Right lobe of liver (tissue), 6 donors: ENCODE data around the gene IFT43. TPM values are rescaled to one million over a fixed set of nuclear protein-coding genes. Genes with fewer than 3 reads are reported as not detected.
A peak's percentile ranks its signal among the peaks of the same experiment; 100 is the strongest.

Experiments used
- ATAC-seq, 4 donors: fragments of 200-7000 bp; cut with Tn5 transposase; one replicate each; pipeline ENCODE4 v1.9.1; 2020; ENCODE audit warnings: mild to moderate bottlenecking in 4 of 4, moderate library complexity in 4 of 4
- DNase-seq, 3 donors: peaks; one replicate each; pipeline ENCODE4 v3.0.0-alpha.2; 2020
- H3K27ac ChIP-seq, 3 donors: fragments of 200-600 bp; one replicate each; pipeline ENCODE4 v1.8.0; 2022
- H3K27me3 ChIP-seq, 2 donors: fragments of 200-600 bp; one replicate each; pipeline ENCODE4 v1.8.0; 2022
- H3K36me3 ChIP-seq, 4 donors: fragments of 200-600 bp; sonication (generic) in 1 of 4; one replicate each; pipeline versions ENCODE4 v1.5.1 to v1.8.0; 2017 to 2022; ENCODE audit warnings: control low read depth in 1 of 4
- H3K4me1 ChIP-seq, 4 donors: fragments of 200-600 bp; sonication (generic) in 1 of 4; one replicate each; pipeline versions ENCODE4 v1.5.1 to v1.8.0; 2017 to 2022; ENCODE audit warnings: control low read depth in 1 of 4
- H3K4me3 ChIP-seq, 3 donors: fragments of 200-600 bp; one replicate each; pipeline ENCODE4 v1.8.0; 2022
- H3K9me3 ChIP-seq, 4 donors: fragments of 200-600 bp; sonication (generic) in 1 of 4; one replicate each; pipeline versions ENCODE4 v1.5.1 to v1.8.0; 2017 to 2022; ENCODE audit warnings: control low read depth in 1 of 4
- CTCF ChIP-seq, 4 donors: fragments of 200-600 bp in 3 of 4; fragments of 450-650 bp in 1 of 4; IDR thresholded peaks; one replicate each; pipeline versions ENCODE4 v1.5.1 to v1.8.0; 2016 to 2022; ENCODE audit warnings: antibody characterized with exemption in 4 of 4, mild to moderate bottlenecking in 2 of 4
- POLR2A ChIP-seq: fragments of 450-650 bp; IDR thresholded peaks from one replicate; pipeline ENCODE4 v1.6.1; 2017; ENCODE audit warnings: antibody characterized with exemption, mild to moderate bottlenecking
- whole genome bisulfite sequencing: methylation state at CpG from one replicate; pipeline ENCODE4 v1.1.6; 2018; ENCODE audit warnings: low coverage, low lambda C conversion rate; ENCODE audit not compliant: insufficient coverage; ENCODE audit errors: missing lambda C conversion rate; 5-methylcytosine and 5-hydroxymethylcytosine counted together
- intact Hi-C, 2 donors: fragments of 100-400 bp; cut with DNase I; formaldehyde crosslinking; loops; one replicate each; pipeline versions ENCODE4 v1.11.2 to v1.14.1; 2022
- total RNA-seq, 6 experiments: library from RNA; depleted of rRNA in 2 of 6; stranded (reverse); fragments of >200 nt in 2 of 6; fragmentation: NEBNext Ultra II Directional in 3 of 6; extraction: Animal tissue kit (Norgen Biotek cat#: 25700) in 3 of 6; gene quantifications; one replicate each; pipeline versions ENCODE4 v1.1.0 to v1.2.4, GENCODE V29; 2016 to 2023
- donor health status: DM: no; HTN: yes; CAD: no.
- donor health status: DM: no; HTN: no; CAD: no.
- donor health status: DM: no; HTN: no; CAD: no.
- donor health status: DM: no; HTN: yes; CAD: no.
- donor health status: DM: no; HTN: yes; CAD: no.

IFT43 gene
- total RNA-seq, 6 experiments from 2014 or later = 13.8 to 36.6 (median 20.7) TPM

- Histone ChIP-seq H3K27ac (no peak overlapping the region), H3K9me3 (no peaks in the 10 kb centered on the region), H3K27me3 (no peaks in the 10 kb centered on the region), H3K4me1 (no peaks in the 10 kb centered on the region), H3K36me3 (peaks cover 0 to 24% (median 9%) of the 10 kb centered on the region in 4 donors), H3K4me3 (no peak overlapping the region)
- intact Hi-C loops = no loop called here
- no peak for TF ChIP-seq CTCF (IDR thresholded peaks at IDR 0.05)
- no peak for TF ChIP-seq POLR2A
- 14% methylated on average over 1 of the region's 1 CpG for WGBS
- ATAC-seq (peak in 3 of 4 donors; percentile 27 to 54 (median 49)), DNase-seq (no peak)
These were observed 10.9 kb downstream of the IFT43 start for GRCh38 chr14:75996488-75996887.

GRCh38 chr14:75999511-76000190, 14.1 kb downstream of the IFT43 start:
- H3K27ac ChIP-seq = no peak overlapping the region

GRCh38 chr14:76002383-76002782, 16.8 kb downstream of the IFT43 start:
- TF ChIP-seq POLR2A (no peak), CTCF (IDR thresholded peaks at IDR 0.05) (no peak)
- 86% methylated on average over 1 of the region's 1 CpG for WGBS

More at GRCh38 chr14:75999511-76000190, 14.1 kb downstream of the IFT43 start:
- Histone ChIP-seq H3K36me3 (peaks cover 0 to 27% (median 7%) of the 10 kb centered on the region in 4 donors), H3K9me3 (no peaks in the 10 kb centered on the region), H3K4me3 (no peak overlapping the region), H3K27me3 (no peaks in the 10 kb centered on the region), H3K4me1 (no peaks in the 10 kb centered on the region)
- TF ChIP-seq POLR2A (no peak), CTCF (IDR thresholded peaks at IDR 0.05) (no peak)
- intact Hi-C loops = no loop called here
- WGBS = 70% methylated on average over 4 of the region's 6 CpGs
- ATAC-seq (no peak), DNase-seq (no peak)

GRCh38 chr14:76006253-76006652, 20.7 kb downstream of the IFT43 start:
- no peak for DNase-seq
- H3K27ac ChIP-seq = no peak overlapping the region
- no peak for ATAC-seq
- H3K27me3 ChIP-seq = no peaks in the 10 kb centered on the region
- H3K4me3 ChIP-seq = no peak overlapping the region
- no peak for TF ChIP-seq POLR2A
- no peak for TF ChIP-seq CTCF (IDR thresholded peaks at IDR 0.05)
- intact Hi-C loops = no loop called here
- peaks cover 0 to 10% (median 3%) of the 10 kb centered on the region in 4 donors for H3K36me3 ChIP-seq
- H3K4me1 ChIP-seq = peaks cover 0 to 3% (median under 1%) of the 10 kb centered on the region in 4 donors
- WGBS = 77% methylated on average over 2 of the region's 2 CpGs
- H3K9me3 ChIP-seq = no peaks in the 10 kb centered on the region

More at GRCh38 chr14:76002383-76002782, 16.8 kb downstream of the IFT43 start:
- no peaks in the 10 kb centered on the region for H3K9me3 ChIP-seq
- intact Hi-C loops = no loop called here
- H3K4me3 ChIP-seq = no peak overlapping the region
- H3K27me3 ChIP-seq = no peaks in the 10 kb centered on the region
- no peak overlapping the region for H3K27ac ChIP-seq
- H3K36me3 ChIP-seq = peaks cover 0 to 32% (median 9%) of the 10 kb centered on the region in 4 donors
- no peaks in the 10 kb centered on the region for H3K4me1 ChIP-seq
- no peak for DNase-seq
- no peak for ATAC-seq
